Loucy (cell line): ENCODE results near the gene APCDD1.

Experiments
- EZH2phosphoT487 ChIP-seq: fragments of 200-600 bp; IDR thresholded peaks from 2 replicates; pipeline ENCODE4 v1.6.1; 2018; ENCODE audit warnings: antibody characterized with exemption, mild to moderate bottlenecking, moderate library complexity, borderline replicate concordance
- TF ChIP-seq, protein P1 (sequence below): fragments of 200-600 bp; sonication (generic); conservative IDR thresholded peaks from 2 replicates; pipeline ENCODE4 v1.5.1; 2014; ENCODE audit warnings: mild to moderate bottlenecking, antibody characterized with exemption, low read length

GRCh38 chr18:10504723-10505122 lies 50.3 kb downstream of the APCDD1 start:
- TF ChIP-seq, protein P1, sequence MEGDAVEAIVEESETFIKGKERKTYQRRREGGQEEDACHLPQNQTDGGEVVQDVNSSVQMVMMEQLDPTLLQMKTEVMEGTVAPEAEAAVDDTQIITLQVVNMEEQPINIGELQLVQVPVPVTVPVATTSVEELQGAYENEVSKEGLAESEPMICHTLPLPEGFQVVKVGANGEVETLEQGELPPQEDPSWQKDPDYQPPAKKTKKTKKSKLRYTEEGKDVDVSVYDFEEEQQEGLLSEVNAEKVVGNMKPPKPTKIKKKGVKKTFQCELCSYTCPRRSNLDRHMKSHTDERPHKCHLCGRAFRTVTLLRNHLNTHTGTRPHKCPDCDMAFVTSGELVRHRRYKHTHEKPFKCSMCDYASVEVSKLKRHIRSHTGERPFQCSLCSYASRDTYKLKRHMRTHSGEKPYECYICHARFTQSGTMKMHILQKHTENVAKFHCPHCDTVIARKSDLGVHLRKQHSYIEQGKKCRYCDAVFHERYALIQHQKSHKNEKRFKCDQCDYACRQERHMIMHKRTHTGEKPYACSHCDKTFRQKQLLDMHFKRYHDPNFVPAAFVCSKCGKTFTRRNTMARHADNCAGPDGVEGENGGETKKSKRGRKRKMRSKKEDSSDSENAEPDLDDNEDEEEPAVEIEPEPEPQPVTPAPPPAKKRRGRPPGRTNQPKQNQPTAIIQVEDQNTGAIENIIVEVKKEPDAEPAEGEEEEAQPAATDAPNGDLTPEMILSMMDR = no peak
- TF ChIP-seq EZH2phosphoT487 = no peak
